B cell (primary cell): ENCODE data around the gene ACAD11. TPM values are rescaled to one million over a fixed set of nuclear protein-coding genes. Genes with fewer than 3 reads are reported as not detected.

Source experiments
- ATAC-seq: fragments of 200-7000 bp; cut with Tn5 transposase; one replicate; pipeline ENCODE4 v1.10.0; 2021; ENCODE audit warnings: low read depth, mild to moderate bottlenecking, moderate number of reproducible peaks, moderate library complexity
- CTCF ChIA-PET: fragments of 350-600 bp; sonication (Branson Sonifier 250); formaldehyde crosslinking; loops from one replicate; lab custom pipeline; 2021; ENCODE audit warnings: antibody characterized with exemption, inconsistent platforms; lab: Charles Lee
- POLR2A ChIA-PET: fragments of 350-600 bp; sonication (Branson Sonifier 250); formaldehyde crosslinking; loops from one replicate; lab custom pipeline; 2021; ENCODE audit warnings: antibody characterized with exemption; lab: Charles Lee
- DNase-seq: peaks from one replicate; pipeline ENCODE4 v3.0.0; 2013
- H2AFZ ChIP-seq: 2 replicates; pipeline ENCODE4 v1.6.1; 2012; ENCODE audit warnings: mild to moderate bottlenecking, low read depth, low read length; ENCODE audit not compliant: insufficient read depth, poor library complexity, severe bottlenecking
- H3K27ac ChIP-seq, 2 donors: 1 replicate in 1 of 2; 2 replicates in 1 of 2; pipeline ENCODE4 v1.5.1; 2012 to 2013; ENCODE audit warnings: low read length in 2 of 2, mild to moderate bottlenecking in 2 of 2, moderate library complexity in 1 of 2
- H3K27me3 ChIP-seq, 4 experiments: fragments of 200-600 bp in 1 of 4; sonication (generic) in 1 of 4; replicated peaks in 1 of 4; 1 replicate in 2 of 4; 2 replicates in 2 of 4; pipeline versions ENCODE4 v1.6.1 to v1.7.0; 2013 to 2016; ENCODE audit warnings: low read length in 3 of 4, mild to moderate bottlenecking in 2 of 4, mixed read lengths in 1 of 4, moderate library complexity in 1 of 4; ENCODE audit not compliant: insufficient read depth in 4 of 4, control insufficient read depth in 3 of 4; ENCODE audit errors: control extremely low read depth in 1 of 4
- H3K36me3 ChIP-seq, 2 experiments: replicated peaks in 1 of 2; 1 replicate in 1 of 2; 2 replicates in 1 of 2; pipeline versions ENCODE4 v1.6.1 to v1.7.1; 2013; ENCODE audit warnings: low read length in 1 of 2; ENCODE audit not compliant: insufficient read depth in 2 of 2, control insufficient read depth in 1 of 2; ENCODE audit errors: control extremely low read depth in 1 of 2, extremely low read depth in 1 of 2
- H3K4me1 ChIP-seq, 2 donors: fragments of 200-600 bp in 1 of 2; sonication (generic) in 1 of 2; 1 replicate in 1 of 2; 2 replicates in 1 of 2; pipeline versions ENCODE4 v1.5.1 to v1.6.1; 2013 to 2017; ENCODE audit warnings: low read length in 2 of 2; ENCODE audit not compliant: control insufficient read depth in 2 of 2, insufficient read depth in 2 of 2
- H3K4me2 ChIP-seq: replicated peaks from 2 replicates; pipeline ENCODE3; 2012; ENCODE audit warnings: mild to moderate bottlenecking, low read depth, low read length; ENCODE audit not compliant: poor library complexity, severe bottlenecking
- H3K4me3 ChIP-seq, 5 experiments: fragments of 200-600 bp in 1 of 5; sonication (generic) in 1 of 5; 1 replicate in 3 of 5; 2 replicates in 2 of 5; pipeline versions ENCODE4 v1.5.1 to v1.7.0; 2011 to 2016; ENCODE audit warnings: low read length in 4 of 5, mild to moderate bottlenecking in 4 of 5, low read depth in 2 of 5, control low read depth in 1 of 5, moderate library complexity in 1 of 5; ENCODE audit not compliant: insufficient read depth in 1 of 5; ENCODE audit errors: control extremely low read depth in 1 of 5, extremely low read depth in 1 of 5
- H3K79me2 ChIP-seq: fragments of 200-600 bp; sonication (generic); one replicate; pipeline ENCODE4 v1.6.0; 2016; ENCODE audit warnings: low read length; ENCODE audit not compliant: control insufficient read depth, insufficient read depth
- H3K9ac ChIP-seq: fragments of 200-600 bp; sonication (generic); 2 replicates; pipeline ENCODE4 v1.6.1; 2017; ENCODE audit warnings: mild to moderate bottlenecking, low read length, moderate library complexity
- H3K9me3 ChIP-seq, 3 donors: one replicate each; pipeline versions ENCODE4 v1.6.1 to v1.7.1; 2013; ENCODE audit warnings: low read length in 2 of 3; ENCODE audit not compliant: control insufficient read depth in 2 of 3, insufficient read depth in 1 of 3; ENCODE audit errors: control extremely low read depth in 1 of 3
- H4K20me1 ChIP-seq: 2 replicates; pipeline ENCODE4 v1.6.0; 2012; ENCODE audit warnings: mild to moderate bottlenecking, low read length; ENCODE audit not compliant: insufficient read depth, control insufficient read depth, poor library complexity, severe bottlenecking
- H3K27ac Mint-ChIP-seq: one replicate; pipeline ENCODE4 v1.8.0; 2021; ENCODE audit warnings: mixed read lengths
- H3K27me3 Mint-ChIP-seq: one replicate; pipeline ENCODE4 v1.8.0; 2021; ENCODE audit warnings: mixed read lengths
- H3K4me1 Mint-ChIP-seq: one replicate; pipeline ENCODE4 v1.8.0; 2021; ENCODE audit warnings: mixed read lengths
- H3K4me3 Mint-ChIP-seq: one replicate; pipeline ENCODE4 v1.8.0; 2021; ENCODE audit warnings: mixed read lengths
- H3K9me3 Mint-ChIP-seq: one replicate; pipeline ENCODE4 v1.8.0; 2022; ENCODE audit warnings: mixed read lengths; ENCODE audit not compliant: insufficient read depth
- EZH2 ChIP-seq: IDR thresholded peaks from 2 replicates; pipeline ENCODE4 v1.6.1; 2012; ENCODE audit warnings: borderline replicate concordance, low read depth, mild to moderate bottlenecking, moderate library complexity, low read length; ENCODE audit not compliant: insufficient read depth, poor library complexity, severe bottlenecking
- WGBS: methylation state at CpG from one replicate; pipeline ENCODE4 v1.1.5; 2013; ENCODE audit warnings: missing lambda C conversion rate; ENCODE audit not compliant: insufficient coverage; 5-methylcytosine and 5-hydroxymethylcytosine counted together
- intact Hi-C: fragments of 100-400 bp; cut with micrococcal nuclease; formaldehyde crosslinking; loops from one replicate; pipeline ENCODE4 v1.10.0; 2022
- polyA plus RNA-seq: library from polyadenylated mRNA; depleted of rRNA; stranded (reverse); fragments of >200 nt; gene quantifications from 2 replicates; pipeline ENCODE4 v1.2.3, GENCODE V29; 2012
- total RNA-seq, 2 donors: library from RNA; stranded (reverse); fragments of 120-200 nt in 1 of 2; gene quantifications; 1 replicate in 1 of 2; 2 replicates in 1 of 2; pipeline versions ENCODE4 v1.2.3 to v1.2.4, GENCODE V29; 2013 to 2022
- TF ChIP-seq, protein P1 (sequence below): fragments of 200-600 bp; IDR thresholded peaks from one replicate; pipeline ENCODE4 v1.8.0; 2022; ENCODE audit warnings: antibody characterized with exemption, mild to moderate bottlenecking

Gene ACAD11
- total and polyA plus RNA-seq, 2 donors (not counting 1 experiment from before 2014, with no cell fraction given): 23.4 to 26.9 TPM

DNA sequence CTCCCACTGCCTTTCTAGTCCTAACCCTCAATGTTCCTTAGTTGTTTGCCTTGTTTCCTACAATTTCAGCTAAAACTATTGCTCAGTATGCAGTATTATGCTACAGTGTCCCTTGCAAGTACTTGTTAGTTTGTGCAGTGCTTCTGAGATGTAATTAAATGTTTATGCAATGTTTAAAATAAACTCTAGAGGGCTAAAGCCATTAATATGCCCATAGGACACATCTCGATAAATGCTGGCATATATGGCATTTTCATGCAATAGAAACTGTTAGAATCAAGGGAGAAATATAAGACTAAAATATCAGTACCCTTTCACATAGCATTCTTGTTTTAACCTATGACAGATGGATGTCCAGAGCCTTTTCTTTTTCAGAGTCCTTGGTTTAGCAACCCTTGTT lies 122.3 kb downstream of the ACAD11 start:
- H3K4me1 ChIP-seq: no peaks in the 10 kb centered on the region
- Mint-ChIP-seq H3K4me1 (no peaks in the 10 kb centered on the region), H3K27me3 (no peaks in the 10 kb centered on the region), H3K4me3 (no peak overlapping the region), H3K9me3 (no peaks in the 10 kb centered on the region), H3K27ac (no peak overlapping the region)
- intact Hi-C loops: loop anchor here (10.0 kb wide), 1 partner anchor 848 kb away; no protein-coding TSS in a partner anchor
- no peak for ATAC-seq
- no CpG with 5 or more reads among the region's 1 CpG for WGBS
- no peak overlapping the region for H2AFZ ChIP-seq
- H3K9ac ChIP-seq: no peak overlapping the region
- H3K4me3 ChIP-seq: no peak overlapping the region
- DNase-seq: no peak
- no peaks in the 10 kb centered on the region for H3K27me3 ChIP-seq
- no peaks in the 10 kb centered on the region for H3K79me2 ChIP-seq
- H4K20me1 ChIP-seq: no peaks in the 10 kb centered on the region
- TF ChIP-seq, protein P1, sequence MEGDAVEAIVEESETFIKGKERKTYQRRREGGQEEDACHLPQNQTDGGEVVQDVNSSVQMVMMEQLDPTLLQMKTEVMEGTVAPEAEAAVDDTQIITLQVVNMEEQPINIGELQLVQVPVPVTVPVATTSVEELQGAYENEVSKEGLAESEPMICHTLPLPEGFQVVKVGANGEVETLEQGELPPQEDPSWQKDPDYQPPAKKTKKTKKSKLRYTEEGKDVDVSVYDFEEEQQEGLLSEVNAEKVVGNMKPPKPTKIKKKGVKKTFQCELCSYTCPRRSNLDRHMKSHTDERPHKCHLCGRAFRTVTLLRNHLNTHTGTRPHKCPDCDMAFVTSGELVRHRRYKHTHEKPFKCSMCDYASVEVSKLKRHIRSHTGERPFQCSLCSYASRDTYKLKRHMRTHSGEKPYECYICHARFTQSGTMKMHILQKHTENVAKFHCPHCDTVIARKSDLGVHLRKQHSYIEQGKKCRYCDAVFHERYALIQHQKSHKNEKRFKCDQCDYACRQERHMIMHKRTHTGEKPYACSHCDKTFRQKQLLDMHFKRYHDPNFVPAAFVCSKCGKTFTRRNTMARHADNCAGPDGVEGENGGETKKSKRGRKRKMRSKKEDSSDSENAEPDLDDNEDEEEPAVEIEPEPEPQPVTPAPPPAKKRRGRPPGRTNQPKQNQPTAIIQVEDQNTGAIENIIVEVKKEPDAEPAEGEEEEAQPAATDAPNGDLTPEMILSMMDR: no peak
- no peak for TF ChIP-seq EZH2
- no peak overlapping the region for H3K27ac ChIP-seq
- CTCF ChIA-PET: interaction anchor here (1.0 to 7.9 kb wide), 5 partner anchors 10 to 108 kb away, joined by 3 to 86 read pairs (median 6); no protein-coding TSS in a partner anchor
- H3K4me2 ChIP-seq: no peak overlapping the region
- POLR2A ChIA-PET: no interaction called here
- H3K36me3 ChIP-seq: peaks cover 22 to 65% of the 10 kb centered on the region in 2 experiments
- H3K9me3 ChIP-seq: no peaks in the 10 kb centered on the region

DNA sequence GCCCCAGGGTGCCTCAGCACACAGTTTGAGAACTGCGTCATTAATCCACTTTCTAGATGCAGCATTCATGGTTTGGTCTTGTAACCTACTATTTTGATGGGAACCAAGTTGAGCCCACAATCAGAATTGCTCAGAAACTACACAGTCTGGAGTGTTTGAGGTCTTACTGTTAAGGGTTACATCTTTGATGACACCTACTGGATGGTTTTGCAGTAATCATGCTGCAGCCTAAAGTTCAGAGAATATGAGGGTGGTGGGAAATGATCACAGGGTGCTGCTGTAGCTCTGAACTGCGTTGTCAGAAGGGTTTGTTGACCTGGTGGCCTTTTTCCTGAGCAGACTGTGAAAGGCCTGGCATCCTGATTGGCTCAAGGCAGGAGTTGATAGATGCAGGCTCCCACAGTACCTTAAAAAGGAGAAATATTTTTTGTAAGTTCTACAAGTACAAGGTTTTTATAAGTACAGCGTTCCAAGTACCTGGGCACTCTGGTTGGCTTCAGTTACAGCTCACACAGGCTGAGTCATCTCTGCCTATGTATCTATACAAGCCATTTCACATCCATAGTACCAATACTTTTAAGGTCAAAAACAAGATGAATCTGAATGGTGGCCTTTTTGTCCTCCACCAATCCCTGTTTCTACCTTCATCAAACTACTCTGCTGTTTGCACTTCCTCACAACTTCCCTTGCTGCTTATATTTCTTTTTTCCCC lies 123.0 kb downstream of the ACAD11 start:
- H3K36me3 ChIP-seq: peaks cover 22 to 69% of the 10 kb centered on the region in 2 experiments
- DNase-seq: no peak
- no peak for TF ChIP-seq EZH2
- TF ChIP-seq, protein P1: no peak

More for the DNA sequence above, 123.0 kb downstream of the ACAD11 start:
- WGBS: 100% methylated on average over 3 of the region's 3 CpGs
- ChIA-PET CTCF (interaction anchor here (0.9 to 7.9 kb wide), 15 partner anchors 9 to 109 kb away, joined by 3 to 86 read pairs (median 6); no protein-coding TSS in a partner anchor), POLR2A (no interaction called here)
- intact Hi-C loops: loop anchor here (1.0 to 10.0 kb wide), 2 partner anchors 106 to 848 kb away; no protein-coding TSS in a partner anchor
- H3K27ac Mint-ChIP-seq: no peak overlapping the region
- H3K4me1 Mint-ChIP-seq: no peaks in the 10 kb centered on the region
- Histone ChIP-seq H3K4me3 (no peak overlapping the region), H3K79me2 (no peaks in the 10 kb centered on the region), H3K4me1 (no peaks in the 10 kb centered on the region), H3K4me2 (no peak overlapping the region), H2AFZ (no peak overlapping the region), H3K9ac (no peak overlapping the region), H3K27me3 (no peaks in the 10 kb centered on the region), H3K27ac (no peak overlapping the region), H4K20me1 (no peaks in the 10 kb centered on the region), H3K9me3 (no peaks in the 10 kb centered on the region)
- no peak overlapping the region for H3K4me3 Mint-ChIP-seq
- no peak for ATAC-seq
- no peaks in the 10 kb centered on the region for H3K9me3 Mint-ChIP-seq
- H3K27me3 Mint-ChIP-seq: no peaks in the 10 kb centered on the region
